ENCODE measurements around the gene NR2F1-AS1.

NR2F1-AS1 gene

DNA sequence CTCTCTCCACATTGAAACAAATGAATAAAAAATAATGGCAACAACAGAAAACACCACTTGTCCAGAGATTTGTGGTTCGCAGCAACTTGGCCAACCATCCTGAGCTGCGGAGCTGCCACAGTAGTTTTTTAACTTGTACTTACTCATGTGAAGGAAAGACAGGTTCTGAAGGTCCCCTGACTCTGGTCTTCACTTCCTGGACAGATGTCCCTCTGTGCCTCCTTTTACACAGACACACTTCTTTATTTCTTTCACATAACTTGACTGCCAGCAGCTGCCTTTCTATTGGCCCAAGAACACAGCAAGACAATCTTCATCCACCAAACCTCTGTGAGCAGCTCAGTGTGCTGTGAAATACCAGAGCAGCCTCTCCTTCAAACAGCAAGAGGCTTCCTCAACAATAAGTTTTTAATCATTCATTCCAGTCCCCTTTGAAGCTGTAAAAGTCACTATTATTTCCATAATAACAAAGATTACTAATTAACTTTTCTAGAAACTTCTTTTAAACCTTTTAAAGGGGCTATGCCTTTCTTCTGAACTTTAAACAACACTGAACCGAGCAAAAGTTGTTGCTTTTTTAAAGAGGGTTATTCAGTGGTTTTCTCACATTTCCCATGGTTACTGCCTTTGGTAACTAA is 198.7 kb downstream of the NR2F1-AS1 start:
- DNase-seq: no peak

DNA sequence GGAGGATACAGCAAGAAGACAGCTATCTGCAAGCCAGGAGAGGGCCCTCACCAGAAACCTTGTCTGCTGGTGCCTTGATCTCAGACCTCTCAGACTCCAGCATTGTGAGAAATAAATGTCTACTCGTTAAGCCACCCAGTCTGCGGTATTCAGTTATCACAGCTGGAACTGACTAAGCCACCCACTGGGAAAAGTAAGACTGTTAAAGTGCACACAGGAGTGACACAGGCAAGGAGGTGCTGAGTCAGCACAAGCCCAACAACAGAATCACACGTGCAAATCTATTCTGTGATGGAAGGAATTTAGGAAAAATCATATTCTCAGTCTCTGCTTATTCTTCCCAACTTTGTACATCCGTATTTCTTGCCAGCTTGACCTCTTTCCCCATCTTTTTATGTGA is 200.0 kb downstream of the NR2F1-AS1 start:
- DNase-seq: no peak

DNA sequence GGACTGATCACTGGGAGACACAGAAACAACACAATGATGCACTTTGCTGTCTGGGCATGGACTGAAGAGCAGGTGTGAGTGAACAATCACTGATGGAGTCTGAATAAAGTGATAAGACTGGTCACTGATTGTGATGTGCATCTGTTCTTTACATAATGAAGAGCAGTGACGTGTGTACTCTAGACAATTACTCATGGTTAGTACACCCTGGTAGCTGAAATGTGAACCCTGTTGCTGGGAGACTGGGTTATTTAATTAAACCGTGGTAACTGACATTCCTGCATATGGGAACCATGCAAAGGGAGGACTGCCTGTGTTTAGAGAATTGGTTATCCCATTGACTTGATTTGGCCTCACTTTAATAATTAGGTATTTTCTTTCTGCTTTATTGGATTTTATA is 202.9 kb downstream of the NR2F1-AS1 start:
- DNase-seq: no peak

DNA sequence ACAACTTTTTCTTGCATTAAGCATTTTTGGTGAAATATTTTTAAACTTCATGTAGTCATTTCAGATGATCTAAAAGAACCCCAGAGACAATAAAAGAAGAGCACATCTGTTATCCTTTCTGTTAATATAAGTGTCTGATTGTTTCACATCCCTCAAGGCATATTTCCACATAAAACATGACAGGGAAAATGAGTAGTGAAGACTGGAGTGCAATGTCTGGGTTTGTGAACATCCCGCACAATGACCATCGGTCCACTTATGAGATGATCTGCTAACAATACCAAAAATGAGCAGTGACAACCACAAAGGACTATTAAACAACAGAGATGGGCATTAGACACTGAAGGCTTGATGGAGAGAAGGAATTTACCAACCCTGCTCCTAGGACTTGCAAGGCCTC is 209.1 kb downstream of the NR2F1-AS1 start:
- peak; percentile 24 for DNase-seq

DNA sequence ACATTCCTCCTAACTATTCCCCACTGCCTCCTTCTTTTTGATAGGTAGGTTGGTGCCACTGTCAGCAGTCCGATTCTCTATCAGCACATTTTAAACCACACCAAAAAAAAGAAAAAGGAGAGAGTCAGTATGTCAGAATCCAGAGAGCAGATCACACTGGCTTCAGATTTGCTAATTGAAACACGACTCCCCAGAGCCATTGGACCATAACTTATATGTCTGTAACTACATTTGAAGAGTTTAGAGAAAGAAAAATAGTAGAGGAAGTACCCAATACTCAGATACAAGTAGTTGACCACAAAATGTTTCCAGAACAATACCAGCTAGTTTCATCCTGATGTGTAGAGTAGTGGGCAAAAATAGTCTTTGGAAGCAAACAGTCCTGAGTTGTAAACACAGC is 216.6 kb downstream of the NR2F1-AS1 start:
- no peak for DNase-seq

DNA sequence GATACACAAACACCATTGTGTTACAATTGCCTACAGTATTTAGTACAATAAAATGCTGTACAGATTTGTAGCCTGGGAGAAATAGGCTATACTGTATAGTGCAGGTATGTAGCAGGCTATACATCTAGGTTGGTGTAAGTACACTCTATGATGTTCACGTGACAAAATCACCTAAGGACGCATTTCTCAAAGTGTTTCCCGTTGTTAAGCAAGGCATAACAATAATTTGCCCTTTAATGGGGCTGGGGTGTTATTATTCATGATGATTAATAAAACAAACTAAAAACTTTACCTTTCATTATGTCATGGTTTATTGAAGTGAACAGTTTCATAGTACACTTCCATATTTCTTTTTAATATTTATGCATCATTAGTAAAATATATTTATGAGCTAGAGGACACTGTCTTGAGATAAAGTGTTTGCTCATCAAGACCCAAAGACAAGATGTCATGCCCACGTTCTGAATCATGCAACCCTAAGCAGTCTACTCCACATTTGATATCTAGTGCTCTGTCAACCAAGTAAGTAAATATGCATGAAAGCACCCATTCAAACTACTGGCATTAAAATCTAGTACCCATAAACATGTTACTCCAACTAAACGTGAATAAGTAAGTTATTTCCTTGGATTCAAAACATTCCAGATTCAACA is 220.5 kb downstream of the NR2F1-AS1 start:
- DNase-seq: no peak

DNA sequence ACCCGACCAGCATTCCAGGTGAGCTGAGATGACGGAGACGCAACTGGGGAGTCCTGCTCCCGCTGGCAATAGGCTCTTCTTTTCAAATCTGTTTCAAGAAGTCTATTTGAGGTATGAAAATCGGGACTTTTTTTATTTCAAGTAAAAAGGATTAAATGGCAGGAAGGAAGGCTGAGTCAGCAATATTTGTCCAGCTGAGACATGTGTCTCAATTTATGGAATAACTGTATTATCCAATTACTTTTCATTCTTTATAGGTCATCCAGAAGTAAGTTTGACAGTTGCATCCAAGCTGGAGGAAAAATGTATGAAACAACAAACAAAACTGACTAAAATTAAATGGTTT is 221.1 kb downstream of the NR2F1-AS1 start:
- DNase-seq: no peak
